ENCODE results near the gene ACTRT3.
"Not testable (repeated sequence)": the region's sequence is repeated elsewhere in the genome, so short reads cannot be mapped to it uniquely, and the experiment has no call there.

ACTRT3 gene

GRCh38 chr3:169772305-169772896, 3.0 kb upstream of the ACTRT3 start:
- DNase-seq: peak; percentile 88

- peak; percentile 87 for DNase-seq
These were observed 2.3 kb upstream of the ACTRT3 start for GRCh38 chr3:169771497-169772304.

- peak; percentile 84 for DNase-seq
These were observed 4.3 kb downstream of the ACTRT3 start, which contains the start of gene TERC for GRCh38 chr3:169764882-169765612. TERC (minus strand) TSS chr3:169765060.

GRCh38 chr3:169764312-169764881, 5.0 kb downstream of the ACTRT3 start:
- DNase-seq: peak; percentile 23

GRCh38 chr3:169760479-169760878, 8.9 kb downstream of the ACTRT3 start:
- no peak for DNase-seq

- no peak for DNase-seq
These were observed 10.1 kb downstream of the ACTRT3 start for GRCh38 chr3:169759256-169759655.

GRCh38 chr3:169758359-169758994, 10.9 kb downstream of the ACTRT3 start:
- DNase-seq: no peak

GRCh38 chr3:169755488-169755887, 13.9 kb downstream of the ACTRT3 start:
- no peak for DNase-seq

GRCh38 chr3:169754711-169755110, 14.7 kb downstream of the ACTRT3 start:
- DNase-seq: no peak

- DNase-seq: no peak
These were observed 17.5 kb downstream of the ACTRT3 start for GRCh38 chr3:169751875-169752274.

- DNase-seq: no peak
These were observed 18.7 kb downstream of the ACTRT3 start for GRCh38 chr3:169750665-169751064.

GRCh38 chr3:169748670-169749069, 20.7 kb downstream of the ACTRT3 start:
- DNase-seq: no peak

- DNase-seq: no peak
These were observed 22.4 kb downstream of the ACTRT3 start for GRCh38 chr3:169746924-169747323.

- peak; percentile 42 for DNase-seq
These were observed 24.9 kb downstream of the ACTRT3 start for GRCh38 chr3:169744366-169745054.

GRCh38 chr3:169739067-169739466, 30.3 kb downstream of the ACTRT3 start:
- no peak for DNase-seq

GRCh38 chr3:169731857-169732256, 37.5 kb downstream of the ACTRT3 start:
- not testable (repeated sequence) for DNase-seq

- DNase-seq: no peak
These were observed 46.6 kb downstream of the ACTRT3 start for GRCh38 chr3:169722724-169723123.

GRCh38 chr3:169718415-169718814, 50.9 kb downstream of the ACTRT3 start:
- not testable (repeated sequence) for DNase-seq
